Kidney (tissue), 14 donors: ENCODE measurements around the gene TLNRD1. TPM values are rescaled to one million over a fixed set of nuclear protein-coding genes. Genes with fewer than 3 reads are reported as not detected.

Experiments
- DNase-seq, 5 donors: peaks; one replicate each; pipeline ENCODE4 v3.0.0-alpha.2; 2013 to 2020
- FAIRE-seq: peaks from 2 replicates; lab custom pipeline; 2012; peaks lifted over from hg19 to GRCh38; lab: Jason Lieb, UNC
- H3K27ac ChIP-seq, 2 donors: one replicate each; pipeline ENCODE4 v1.7.0; 2013; ENCODE audit warnings: low read depth in 2 of 2, low read length in 2 of 2, inconsistent platforms in 1 of 2
- H3K27me3 ChIP-seq: one replicate; pipeline ENCODE4 v1.7.1; 2013; ENCODE audit warnings: low read length, inconsistent platforms; ENCODE audit not compliant: control insufficient read depth, insufficient read depth
- H3K36me3 ChIP-seq, 3 donors: one replicate each; pipeline versions ENCODE4 v1.7.0 to v1.7.1; 2013; ENCODE audit warnings: low read length in 3 of 3, control low read depth in 1 of 3, inconsistent platforms in 1 of 3; ENCODE audit not compliant: insufficient read depth in 3 of 3, control insufficient read depth in 2 of 3
- H3K4me1 ChIP-seq, 3 donors: one replicate each; pipeline versions ENCODE4 v1.7.0 to v1.7.1; 2013; ENCODE audit warnings: low read length in 3 of 3, inconsistent platforms in 1 of 3, low read depth in 1 of 3; ENCODE audit not compliant: control insufficient read depth in 2 of 3, insufficient read depth in 2 of 3
- H3K4me3 ChIP-seq, 3 donors: one replicate each; pipeline versions ENCODE4 v1.7.0 to v1.8.1; 2013; ENCODE audit warnings: low read length in 3 of 3, control low read depth in 1 of 3, inconsistent platforms in 1 of 3
- H3K9ac ChIP-seq, 3 donors: one replicate each; pipeline versions ENCODE4 v1.7.0 to v1.7.1; 2013; ENCODE audit warnings: low read length in 3 of 3, control low read depth in 1 of 3, inconsistent platforms in 1 of 3
- H3K9me3 ChIP-seq, 3 donors: one replicate each; pipeline versions ENCODE4 v1.7.0 to v1.7.1; 2013; ENCODE audit warnings: low read length in 3 of 3, control low read depth in 1 of 3, inconsistent platforms in 1 of 3; ENCODE audit not compliant: control insufficient read depth in 2 of 3, insufficient read depth in 1 of 3
- CTCF ChIP-seq: IDR thresholded peaks from 3 replicates; pipeline ENCODE4 v1.5.1; 2012; ENCODE audit warnings: mild to moderate bottlenecking, moderate library complexity, borderline replicate concordance; ENCODE audit not compliant: insufficient read depth; ENCODE audit errors: extremely low read depth
- intact Hi-C: fragments of 100-400 bp; cut with DNase I; formaldehyde crosslinking; loops from one replicate; pipeline ENCODE4 v1.11.1; 2022
- polyA plus RNA-seq: library from polyadenylated mRNA; stranded (reverse); fragments of 350-450 nt; fragmentation: Illumina TruSeq; extraction: RNeasy Lipid Tissue Mini Kit (QIAGEN cat#74804); gene quantifications from one replicate; pipeline ENCODE4 v1.2.3, GENCODE V29; 2014; ENCODE audit warnings: low read depth, low replicate concordance; ENCODE audit not compliant: insufficient read depth
- total RNA-seq: library from RNA; stranded (reverse); fragmentation: NEBNext Ultra II Directional; extraction: Animal tissue kit (Norgen Biotek cat#: 25700); gene quantifications from one replicate; pipeline ENCODE4 v1.2.1, GENCODE V29; 2021
- donor health status: control.
- donor health status: control.
- donor health status: control.
- donor health status: control.
- donor health status: control.
- donor health status: DM: yes; HTN: yes; CAD: no.
- donor health status: Normal renal cell carcinoma (clear cell type).

Gene TLNRD1
- total and polyA plus RNA-seq, 2 donors from 2014 or later, result 7.4 to 16.7 TPM

DNA sequence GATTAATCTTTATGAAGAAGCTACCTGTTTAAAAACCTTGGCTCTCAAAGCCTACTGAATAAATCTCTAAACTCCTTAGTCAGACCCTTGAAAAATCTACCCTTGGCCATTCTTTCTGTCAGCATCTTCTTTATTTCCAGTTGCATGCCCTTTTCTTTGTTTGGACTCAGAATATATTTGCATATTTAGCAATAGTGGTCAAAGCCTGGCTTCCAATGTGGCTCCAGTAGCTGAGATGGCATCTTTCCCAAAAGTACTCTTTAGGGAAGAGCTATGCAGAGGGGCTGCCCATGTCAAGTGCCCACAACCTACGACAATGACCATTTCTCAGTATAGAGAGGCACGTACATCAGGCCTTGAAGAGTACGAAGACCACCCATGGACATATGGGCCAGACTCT, 47.2 kb downstream of the TLNRD1 start:
- intact Hi-C loops, result no loop called here
- Histone ChIP-seq H3K27me3 (no peaks in the 10 kb centered on the region), H3K36me3 (no peaks in the 10 kb centered on the region), H3K27ac (no peak overlapping the region), H3K4me3 (no peak overlapping the region), H3K4me1 (no peaks in the 10 kb centered on the region), H3K9ac (no peak overlapping the region), H3K9me3 (peaks cover 0 to 7% (median 0%) of the 10 kb centered on the region in 3 donors)
- TF ChIP-seq CTCF, result no peak
- FAIRE-seq, result no peak
- no peak for DNase-seq

GRCh38 chr15:81049835-81050234, 49.1 kb downstream of the TLNRD1 start:
- Histone ChIP-seq H3K4me1 (no peaks in the 10 kb centered on the region), H3K4me3 (no peak overlapping the region), H3K27me3 (no peaks in the 10 kb centered on the region), H3K36me3 (no peaks in the 10 kb centered on the region), H3K9me3 (peaks cover 0 to 7% (median 0%) of the 10 kb centered on the region in 3 donors), H3K27ac (no peak overlapping the region), H3K9ac (no peak overlapping the region)
- TF ChIP-seq CTCF, result no peak
- FAIRE-seq, result no peak
- intact Hi-C loops, result no loop called here
- no peak for DNase-seq

GRCh38 chr15:81050259-81050658, 49.5 kb downstream of the TLNRD1 start:
- intact Hi-C loops, result no loop called here
- no peaks in the 10 kb centered on the region for H3K36me3 ChIP-seq
- TF ChIP-seq CTCF, result no peak
- DNase-seq (no peak), FAIRE-seq (no peak)
- H3K9ac ChIP-seq, result no peak overlapping the region
- H3K4me1 ChIP-seq, result no peaks in the 10 kb centered on the region
- no peak overlapping the region for H3K27ac ChIP-seq
- H3K4me3 ChIP-seq, result no peak overlapping the region
- H3K27me3 ChIP-seq, result no peaks in the 10 kb centered on the region
- H3K9me3 ChIP-seq, result peaks cover 0 to 7% (median 0%) of the 10 kb centered on the region in 3 donors

GRCh38 chr15:81050805-81051204, 50.1 kb downstream of the TLNRD1 start:
- Histone ChIP-seq H3K4me1 (no peaks in the 10 kb centered on the region), H3K4me3 (no peak overlapping the region), H3K36me3 (no peaks in the 10 kb centered on the region), H3K27me3 (no peaks in the 10 kb centered on the region), H3K9ac (no peak overlapping the region), H3K9me3 (peaks cover 0 to 7% (median 0%) of the 10 kb centered on the region in 3 donors), H3K27ac (no peak overlapping the region)
- intact Hi-C loops, result no loop called here
- no peak for TF ChIP-seq CTCF
- DNase-seq, result no peak
- no peak for FAIRE-seq
